GM04503 (cell line): ENCODE measurements around the gene FOXS1.

ENCODE experiments used
- DNase-seq: peaks from one replicate; pipeline ENCODE4 v3.0.0-alpha.2; 2012; ENCODE audit warnings: low read depth

Gene FOXS1

GRCh38 chr20:31845300-31845863 is at the start of gene FOXS1:
FOXS1 (minus strand) TSS chr20:31845604; CDS start chr20:31845542, 62 bp downstream.
- DNase-seq = no peak

GRCh38 chr20:31890646-31891045 is 45.2 kb upstream of the FOXS1 start:
- no peak for DNase-seq

GRCh38 chr20:31883829-31884228 is 38.4 kb upstream of the FOXS1 start:
- DNase-seq = no peak

- DNase-seq = no peak
Measured at GRCh38 chr20:31881945-31882344, 36.5 kb upstream of the FOXS1 start.

- peak; percentile 70 for DNase-seq
Measured at GRCh38 chr20:31879143-31879987, 34.0 kb upstream of the FOXS1 start.

- no peak for DNase-seq
Measured at GRCh38 chr20:31877684-31878083, 32.3 kb upstream of the FOXS1 start.

- DNase-seq = no peak
Measured at GRCh38 chr20:31875671-31876070, 30.3 kb upstream of the FOXS1 start.

GRCh38 chr20:31872406-31872805 is 27.0 kb upstream of the FOXS1 start:
- DNase-seq = no peak

- DNase-seq = no peak
Measured at GRCh38 chr20:31871618-31871954, 26.2 kb upstream of the FOXS1 start.

- no peak for DNase-seq
Measured at GRCh38 chr20:31870726-31871617, 25.6 kb upstream of the FOXS1 start.

- DNase-seq = no peak
Measured at GRCh38 chr20:31869942-31870725, 24.7 kb upstream of the FOXS1 start, which contains the start of the genes DUSP15 and TTLL9. DUSP15 (minus strand) TSS chr20:31870527; CDS start chr20:31870337, 190 bp downstream. TTLL9 (plus strand) TSS chr20:31870634; CDS start chr20:31871127, 493 bp downstream.

- no peak for DNase-seq
Measured at GRCh38 chr20:31869673-31869941, 24.2 kb upstream of the FOXS1 start.

GRCh38 chr20:31868853-31869672 is 23.7 kb upstream of the FOXS1 start:
- no peak for DNase-seq

- DNase-seq = no peak
Measured at GRCh38 chr20:31866221-31866620, 20.8 kb upstream of the FOXS1 start.

- no peak for DNase-seq
Measured at GRCh38 chr20:31864521-31865400, 19.4 kb upstream of the FOXS1 start.

GRCh38 chr20:31863296-31864085 is 18.1 kb upstream of the FOXS1 start:
- no peak for DNase-seq

GRCh38 chr20:31862506-31862905 is 17.1 kb upstream of the FOXS1 start:
- DNase-seq = no peak

GRCh38 chr20:31862157-31862470 is 16.7 kb upstream of the FOXS1 start:
- DNase-seq = no peak

GRCh38 chr20:31861385-31862156 is 16.2 kb upstream of the FOXS1 start:
- no peak for DNase-seq
